CD4-positive, alpha-beta memory T cell (primary cell): Measurements from ENCODE around the gene MIEF1. TPM values are rescaled to one million over a fixed set of nuclear protein-coding genes. Genes with fewer than 3 reads are reported as not detected.

ENCODE experiments used
- CTCF ChIA-PET: fragments of 350-600 bp; sonication (Branson Sonifier 250); formaldehyde crosslinking; loops from one replicate; lab custom pipeline; 2021; ENCODE audit warnings: inconsistent platforms; ENCODE audit not compliant: partially characterized antibody; lab: Charles Lee
- POLR2A ChIA-PET: fragments of 350-600 bp; sonication (Branson Sonifier 250); formaldehyde crosslinking; loops from one replicate; lab custom pipeline; 2021; ENCODE audit not compliant: partially characterized antibody; lab: Charles Lee
- DNase-seq, 5 donors: peaks; one replicate each; pipeline versions ENCODE4 v3.0.0 to v3.0.0-alpha.2; 2020 to 2022; ENCODE audit warnings: mixed read lengths in 1 of 5
- H3K27ac ChIP-seq: one replicate; pipeline ENCODE4 v1.7.0; 2013; ENCODE audit warnings: low read depth, low read length
- H3K27me3 ChIP-seq: 2 replicates; pipeline ENCODE4 v1.7.0; 2013; ENCODE audit warnings: mild to moderate bottlenecking, low read length, moderate library complexity; ENCODE audit not compliant: insufficient read depth
- H3K36me3 ChIP-seq: 2 replicates; pipeline ENCODE4 v1.7.0; 2013; ENCODE audit warnings: mild to moderate bottlenecking, low read length, moderate library complexity; ENCODE audit not compliant: insufficient read depth
- H3K4me1 ChIP-seq: 2 replicates; pipeline ENCODE4 v1.7.0; 2013; ENCODE audit warnings: mild to moderate bottlenecking, low read length, moderate library complexity; ENCODE audit not compliant: insufficient read depth
- H3K4me3 ChIP-seq, 2 donors: one replicate each; pipeline ENCODE4 v1.7.0; 2013; ENCODE audit warnings: low read length in 2 of 2, mild to moderate bottlenecking in 1 of 2
- H3K9me3 ChIP-seq, 2 donors: one replicate each; pipeline ENCODE4 v1.7.0; 2013; ENCODE audit warnings: low read length in 2 of 2, control low read depth in 1 of 2; ENCODE audit not compliant: control insufficient read depth in 1 of 2
- H3K27ac Mint-ChIP-seq, 7 donors: one replicate each; pipeline ENCODE4 v1.8.0; 2020 to 2021; ENCODE audit warnings: mixed read lengths in 7 of 7, mild to moderate bottlenecking in 6 of 7, inconsistent platforms in 3 of 7, moderate library complexity in 3 of 7
- H3K27me3 Mint-ChIP-seq, 2 donors: one replicate each; pipeline ENCODE4 v1.8.0; 2020 to 2021; ENCODE audit warnings: mixed read lengths in 2 of 2
- H3K36me3 Mint-ChIP-seq, 2 donors: one replicate each; pipeline ENCODE4 v1.8.0; 2020 to 2021; ENCODE audit warnings: mixed read lengths in 2 of 2, inconsistent platforms in 1 of 2, mild to moderate bottlenecking in 1 of 2
- H3K4me1 Mint-ChIP-seq, 4 donors: one replicate each; pipeline ENCODE4 v1.8.0; 2020 to 2021; ENCODE audit warnings: mixed read lengths in 4 of 4, mild to moderate bottlenecking in 1 of 4
- H3K4me3 Mint-ChIP-seq, 8 donors: one replicate each; pipeline ENCODE4 v1.8.0; 2020 to 2021; ENCODE audit warnings: mixed read lengths in 8 of 8, mild to moderate bottlenecking in 7 of 8, moderate library complexity in 6 of 8, inconsistent platforms in 3 of 8
- H3K9me3 Mint-ChIP-seq, 8 donors: one replicate each; pipeline ENCODE4 v1.8.0; 2020 to 2021; ENCODE audit warnings: mixed read lengths in 8 of 8, mild to moderate bottlenecking in 5 of 8, inconsistent platforms in 3 of 8, moderate library complexity in 1 of 8
- intact Hi-C: fragments of 100-400 bp; cut with micrococcal nuclease; formaldehyde crosslinking; loops from one replicate; pipeline ENCODE4 v1.15.1; 2023
- polyA plus RNA-seq, 2 donors: library from polyadenylated mRNA; unstranded; fragments of 300-500 nt; fragmentation: Illumina TruSeq; gene quantifications; one replicate each; pipeline ENCODE4 v1.2.3, GENCODE V29; 2021
- total RNA-seq, 2 experiments: library from RNA; stranded (reverse); gene quantifications; one replicate each; pipeline ENCODE4 v1.2.3, GENCODE V29; 2021

The MIEF1 gene
- total and polyA plus RNA-seq, 4 experiments from 2014 or later = 15.4 to 44.3 (median 34.0) TPM

DNA sequence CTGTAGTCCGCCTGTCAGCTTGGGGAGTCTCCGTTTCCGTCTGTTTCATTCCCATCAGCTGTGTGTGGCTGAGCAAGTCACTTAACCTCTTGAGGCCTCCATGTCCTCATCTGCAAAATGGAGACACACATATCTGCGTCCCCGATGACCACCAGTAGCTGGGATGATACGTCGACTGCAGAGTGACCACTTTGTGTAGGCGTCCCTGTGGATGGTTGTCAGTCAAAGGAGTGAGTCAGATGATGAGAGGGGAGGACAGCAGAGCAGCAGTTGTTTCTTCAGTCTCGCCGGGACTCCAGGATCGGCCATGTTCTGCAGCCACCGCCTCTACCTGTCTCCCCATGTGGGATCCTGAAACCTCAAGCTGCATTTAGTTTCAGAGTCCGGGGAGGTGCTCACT, 25.4 kb upstream of the MIEF1 start:
- Mint-ChIP-seq H3K4me1 (peaks cover 4 to 16% (median 9%) of the 10 kb centered on the region in 4 donors), H3K27ac (no peak overlapping the region), H3K9me3 (no peaks in the 10 kb centered on the region), H3K36me3 (no peaks in the 10 kb centered on the region), H3K4me3 (no peak overlapping the region), H3K27me3 (peaks cover 0 to 1% of the 10 kb centered on the region in 2 donors)
- CTCF ChIA-PET = interaction anchor here (1.2 kb wide), 1 partner anchor 20 kb away, joined by 3 read pairs; no protein-coding TSS in a partner anchor
- H3K4me3 ChIP-seq = no peak overlapping the region
- no peaks in the 10 kb centered on the region for H3K36me3 ChIP-seq
- no peak overlapping the region for H3K27ac ChIP-seq
- peaks cover 12% of the 10 kb centered on the region for H3K4me1 ChIP-seq
- DNase-seq = no peak
- intact Hi-C loops = no loop called here
- POLR2A ChIA-PET = no interaction called here
- H3K9me3 ChIP-seq = no peaks in the 10 kb centered on the region
- H3K27me3 ChIP-seq = no peaks in the 10 kb centered on the region

- POLR2A ChIA-PET = interaction anchor here (1.2 kb wide), 1 partner anchor 24 kb away, joined by 3 read pairs; the partner anchor contains the start of gene MIEF1
- no peaks in the 10 kb centered on the region for H3K9me3 ChIP-seq
- Mint-ChIP-seq H3K27me3 (peaks cover 0 to 1% of the 10 kb centered on the region in 2 donors), H3K36me3 (no peaks in the 10 kb centered on the region), H3K4me1 (peaks cover 2 to 7% (median 3%) of the 10 kb centered on the region in 4 donors), H3K9me3 (no peaks in the 10 kb centered on the region), H3K27ac (no peak overlapping the region), H3K4me3 (no peak overlapping the region)
- CTCF ChIA-PET = interaction anchor here (1.2 kb wide), 1 partner anchor 19 kb away, joined by 3 read pairs; no protein-coding TSS in a partner anchor
- H3K4me1 ChIP-seq = peaks cover 3% of the 10 kb centered on the region
- no peaks in the 10 kb centered on the region for H3K27me3 ChIP-seq
- H3K27ac ChIP-seq = no peak overlapping the region
- DNase-seq = no peak
- intact Hi-C loops = no loop called here
- H3K4me3 ChIP-seq = no peak overlapping the region
- H3K36me3 ChIP-seq = no peaks in the 10 kb centered on the region
Observed at GRCh38 chr22:39477542-39477941, 24.5 kb upstream of the MIEF1 start.

DNA sequence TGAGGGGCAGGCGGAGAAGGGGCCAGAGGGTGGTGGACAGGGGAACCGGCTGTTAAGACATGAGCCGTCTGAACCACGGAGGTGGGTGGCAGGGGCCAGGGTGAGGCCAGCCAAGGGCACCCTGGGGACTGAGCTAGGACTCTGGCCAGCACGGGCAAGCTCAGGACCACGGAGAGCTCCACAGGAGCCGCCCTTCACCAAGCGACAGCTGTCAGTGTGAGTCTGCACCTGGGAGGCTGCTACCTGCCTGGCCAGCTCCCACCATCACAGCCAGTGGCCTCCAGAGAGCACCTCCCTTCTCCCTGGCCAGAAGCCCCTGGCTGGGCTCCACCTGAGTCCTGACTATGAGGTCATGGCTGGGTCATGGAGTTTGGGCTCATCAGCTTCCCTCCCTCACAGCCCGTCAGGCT, 23.6 kb upstream of the MIEF1 start:
- POLR2A ChIA-PET = interaction anchor here (1.1 to 1.2 kb wide), 2 partner anchors 23 to 79 kb away, joined by 3 read pairs; partner anchors contain the start of genes MIEF1 and TAB1

GRCh38 chr22:39479254-39479653, 22.8 kb upstream of the MIEF1 start:
- POLR2A ChIA-PET = interaction anchor here (1.1 kb wide), 1 partner anchor 80 kb away, joined by 3 read pairs; the partner anchor contains the start of gene TAB1
- no peaks in the 10 kb centered on the region for H3K4me1 Mint-ChIP-seq
- H3K27me3 ChIP-seq = no peaks in the 10 kb centered on the region
- H3K36me3 ChIP-seq = no peaks in the 10 kb centered on the region
- no peak overlapping the region for H3K27ac ChIP-seq
- no peak for DNase-seq
- no peaks in the 10 kb centered on the region for H3K9me3 ChIP-seq
- CTCF ChIA-PET = no interaction called here
- H3K36me3 Mint-ChIP-seq = no peaks in the 10 kb centered on the region
- H3K27ac Mint-ChIP-seq = no peak overlapping the region
- H3K27me3 Mint-ChIP-seq = peaks cover 0 to 1% of the 10 kb centered on the region in 2 donors
- H3K4me3 ChIP-seq = no peak overlapping the region
- no peaks in the 10 kb centered on the region for H3K9me3 Mint-ChIP-seq
- intact Hi-C loops = no loop called here
- H3K4me1 ChIP-seq = no peaks in the 10 kb centered on the region
- H3K4me3 Mint-ChIP-seq = no peak overlapping the region

More for the DNA sequence above, 23.6 kb upstream of the MIEF1 start:
- CTCF ChIA-PET = no interaction called here
- Histone ChIP-seq H3K4me3 (no peak overlapping the region), H3K4me1 (no peaks in the 10 kb centered on the region), H3K36me3 (no peaks in the 10 kb centered on the region), H3K27ac (no peak overlapping the region), H3K9me3 (no peaks in the 10 kb centered on the region), H3K27me3 (no peaks in the 10 kb centered on the region)
- H3K27me3 Mint-ChIP-seq = peaks cover 0 to 1% of the 10 kb centered on the region in 2 donors
- DNase-seq = no peak
- H3K36me3 Mint-ChIP-seq = no peaks in the 10 kb centered on the region
- intact Hi-C loops = no loop called here
- H3K4me1 Mint-ChIP-seq = no peaks in the 10 kb centered on the region
- no peaks in the 10 kb centered on the region for H3K9me3 Mint-ChIP-seq
- no peak overlapping the region for H3K27ac Mint-ChIP-seq
- H3K4me3 Mint-ChIP-seq = no peak overlapping the region

GRCh38 chr22:39480557-39480956, 21.5 kb upstream of the MIEF1 start:
- Mint-ChIP-seq H3K4me3 (no peak overlapping the region), H3K27me3 (peaks cover 0 to 1% of the 10 kb centered on the region in 2 donors), H3K27ac (no peak overlapping the region), H3K9me3 (no peaks in the 10 kb centered on the region), H3K4me1 (no peaks in the 10 kb centered on the region), H3K36me3 (no peaks in the 10 kb centered on the region)
- intact Hi-C loops = no loop called here
- Histone ChIP-seq H3K4me1 (no peaks in the 10 kb centered on the region), H3K27me3 (no peaks in the 10 kb centered on the region), H3K27ac (no peak overlapping the region), H3K4me3 (no peak overlapping the region), H3K36me3 (no peaks in the 10 kb centered on the region), H3K9me3 (no peaks in the 10 kb centered on the region)
- ChIA-PET POLR2A (no interaction called here), CTCF (interaction anchor here (1.2 kb wide), 1 partner anchor 9 kb away, joined by 3 read pairs; no protein-coding TSS in a partner anchor)
- DNase-seq = no peak

DNA sequence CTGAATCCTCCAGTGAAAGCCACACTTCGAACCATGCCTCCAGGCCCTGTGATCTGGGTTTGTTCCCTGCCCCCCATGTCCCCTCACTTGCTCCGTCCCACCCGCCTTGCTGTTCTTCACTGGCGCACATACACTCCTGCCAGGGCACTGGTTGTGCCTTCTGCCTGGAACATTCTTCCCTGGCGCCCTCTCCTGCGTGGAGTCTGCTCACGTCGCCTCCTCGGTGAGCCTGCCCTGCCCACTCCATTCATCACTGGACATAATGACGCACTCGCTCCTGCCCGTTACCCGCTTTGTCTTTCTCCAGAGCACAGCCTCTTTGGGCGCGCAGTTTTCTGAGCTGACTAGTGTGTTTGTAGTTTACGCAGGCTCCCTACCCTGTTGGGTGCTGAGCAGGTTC, 21.0 kb upstream of the MIEF1 start:
- Histone ChIP-seq H3K9me3 (no peaks in the 10 kb centered on the region), H3K4me1 (no peaks in the 10 kb centered on the region), H3K36me3 (no peaks in the 10 kb centered on the region), H3K27ac (no peak overlapping the region), H3K27me3 (no peaks in the 10 kb centered on the region), H3K4me3 (no peak overlapping the region)
- Mint-ChIP-seq H3K4me1 (no peaks in the 10 kb centered on the region), H3K9me3 (no peaks in the 10 kb centered on the region), H3K36me3 (no peaks in the 10 kb centered on the region), H3K27ac (no peak overlapping the region), H3K27me3 (peaks cover 0 to 1% of the 10 kb centered on the region in 2 donors), H3K4me3 (no peak overlapping the region)
- CTCF ChIA-PET = interaction anchor here (1.2 to 1.5 kb wide), 2 partner anchors 8 to 12 kb away, joined by 3 to 5 read pairs; no protein-coding TSS in a partner anchor
- no peak for DNase-seq
- POLR2A ChIA-PET = no interaction called here
- intact Hi-C loops = no loop called here

DNA sequence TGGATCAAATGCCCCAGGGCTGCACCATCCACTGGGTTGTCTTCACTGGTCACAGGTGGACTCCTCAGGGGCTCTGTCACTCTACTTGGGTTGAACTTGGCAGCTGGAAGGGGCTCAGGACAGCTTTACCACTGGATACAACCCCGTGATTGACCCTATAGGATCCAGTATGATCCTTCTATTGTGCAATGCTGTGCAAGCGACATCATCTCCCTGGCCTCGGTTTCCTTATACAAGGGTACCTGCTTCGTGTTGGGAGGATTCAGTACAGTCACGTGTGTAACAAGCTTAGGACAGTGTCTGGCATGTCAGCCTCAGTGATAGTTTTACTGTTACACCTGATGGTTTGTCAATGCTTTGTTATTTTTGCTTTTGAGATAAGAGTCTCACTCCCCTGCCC, 20.5 kb upstream of the MIEF1 start:
- no peaks in the 10 kb centered on the region for H3K4me1 ChIP-seq
- no peaks in the 10 kb centered on the region for H3K36me3 Mint-ChIP-seq
- no peak overlapping the region for H3K4me3 Mint-ChIP-seq
- no peaks in the 10 kb centered on the region for H3K9me3 ChIP-seq
- H3K4me3 ChIP-seq = no peak overlapping the region
- CTCF ChIA-PET = interaction anchor here (1.2 to 1.5 kb wide), 2 partner anchors 8 to 12 kb away, joined by 3 to 5 read pairs; no protein-coding TSS in a partner anchor
- H3K27ac Mint-ChIP-seq = no peak overlapping the region
- H3K27me3 ChIP-seq = no peaks in the 10 kb centered on the region
- H3K9me3 Mint-ChIP-seq = no peaks in the 10 kb centered on the region
- H3K27ac ChIP-seq = no peak overlapping the region
- H3K36me3 ChIP-seq = no peaks in the 10 kb centered on the region
- peaks cover 0 to 1% of the 10 kb centered on the region in 2 donors for H3K27me3 Mint-ChIP-seq
- POLR2A ChIA-PET = no interaction called here
- no peaks in the 10 kb centered on the region for H3K4me1 Mint-ChIP-seq
- no peak for DNase-seq
- intact Hi-C loops = no loop called here
